HuH-7 (cell line): ENCODE measurements around the gene PNKP.

Experiments used
- DNase-seq: peaks from one replicate; pipeline ENCODE4 v3.0.0; 2011; ENCODE audit warnings: low spot score

PNKP gene

GRCh38 chr19:49866933-49867782 lies at the start of gene PNKP:
Gene PNKP, minus strand, starts transcription at chr19:49867576. Its CDS starts 372 bp downstream, at chr19:49867204.
- DNase-seq, result peak; percentile 93

GRCh38 chr19:49915271-49915670 lies 47.9 kb upstream of the PNKP start:
- DNase-seq, result no peak

GRCh38 chr19:49913720-49914119 lies 46.3 kb upstream of the PNKP start:
- no peak for DNase-seq

- DNase-seq, result no peak
Measured at GRCh38 chr19:49912965-49913685, 45.7 kb upstream of the PNKP start.

GRCh38 chr19:49911381-49912145 lies 44.2 kb upstream of the PNKP start:
- no peak for DNase-seq

GRCh38 chr19:49910179-49910578 lies 42.8 kb upstream of the PNKP start:
- DNase-seq, result no peak

- no peak for DNase-seq
Measured at GRCh38 chr19:49908480-49909420, 41.4 kb upstream of the PNKP start.

GRCh38 chr19:49907745-49908446 lies 40.5 kb upstream of the PNKP start:
- no peak for DNase-seq

- DNase-seq, result no peak
Measured at GRCh38 chr19:49906879-49907564, 39.6 kb upstream of the PNKP start.

- DNase-seq, result no peak
Measured at GRCh38 chr19:49904136-49904535, 36.8 kb upstream of the PNKP start.

- DNase-seq, result no peak
Measured at GRCh38 chr19:49896863-49897621, 29.7 kb upstream of the PNKP start, which contains the start of gene IL4I1. Gene IL4I1, minus strand, starts transcription at chr19:49896887. Its CDS starts 727 bp downstream, at chr19:49896160.

- DNase-seq, result no peak
Measured at GRCh38 chr19:49895566-49896297, 28.4 kb upstream of the PNKP start.

- DNase-seq, result no peak
Measured at GRCh38 chr19:49894879-49895565, 27.6 kb upstream of the PNKP start.

- no peak for DNase-seq
Measured at GRCh38 chr19:49894011-49894664, 26.8 kb upstream of the PNKP start.

- no peak for DNase-seq
Measured at GRCh38 chr19:49892716-49893115, 25.3 kb upstream of the PNKP start.

GRCh38 chr19:49891393-49891792 lies 24.0 kb upstream of the PNKP start:
- no peak for DNase-seq
